Measurements from ENCODE around the gene TRDMT1.

GRCh38 chr10:17200912-17201793, at the start of gene TRDMT1:
- peak; percentile 45 to 65 for TF ChIP-seq POLR2A (IDR thresholded peaks at IDR 0.05)
- TF ChIP-seq, protein P1, sequence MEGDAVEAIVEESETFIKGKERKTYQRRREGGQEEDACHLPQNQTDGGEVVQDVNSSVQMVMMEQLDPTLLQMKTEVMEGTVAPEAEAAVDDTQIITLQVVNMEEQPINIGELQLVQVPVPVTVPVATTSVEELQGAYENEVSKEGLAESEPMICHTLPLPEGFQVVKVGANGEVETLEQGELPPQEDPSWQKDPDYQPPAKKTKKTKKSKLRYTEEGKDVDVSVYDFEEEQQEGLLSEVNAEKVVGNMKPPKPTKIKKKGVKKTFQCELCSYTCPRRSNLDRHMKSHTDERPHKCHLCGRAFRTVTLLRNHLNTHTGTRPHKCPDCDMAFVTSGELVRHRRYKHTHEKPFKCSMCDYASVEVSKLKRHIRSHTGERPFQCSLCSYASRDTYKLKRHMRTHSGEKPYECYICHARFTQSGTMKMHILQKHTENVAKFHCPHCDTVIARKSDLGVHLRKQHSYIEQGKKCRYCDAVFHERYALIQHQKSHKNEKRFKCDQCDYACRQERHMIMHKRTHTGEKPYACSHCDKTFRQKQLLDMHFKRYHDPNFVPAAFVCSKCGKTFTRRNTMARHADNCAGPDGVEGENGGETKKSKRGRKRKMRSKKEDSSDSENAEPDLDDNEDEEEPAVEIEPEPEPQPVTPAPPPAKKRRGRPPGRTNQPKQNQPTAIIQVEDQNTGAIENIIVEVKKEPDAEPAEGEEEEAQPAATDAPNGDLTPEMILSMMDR (IDR thresholded peaks at IDR 0.05), result no peak

Measured in adrenal gland (tissue), 5 donors.